T-cell (primary cell): ENCODE results near the gene TRIM47. TPM values are rescaled to one million over a fixed set of nuclear protein-coding genes. Genes with fewer than 3 reads are reported as not detected.

Experiments used
- ATAC-seq, 4 experiments: fragments of 200-7000 bp in 3 of 4; fragments of 150-1000 bp in 1 of 4; cut with Tn5 transposase; replicated peaks in 1 of 4; 1 replicate in 3 of 4; 2 replicates in 1 of 4; pipeline ENCODE4 v1.10.0; 2021; ENCODE audit warnings: moderate library complexity in 3 of 4, mild to moderate bottlenecking in 2 of 4, moderate number of reproducible peaks in 1 of 4
- CTCF ChIA-PET, 2 donors: fragments of 300-600 bp; sonication (Branson Sonifier 250); formaldehyde crosslinking; loops; one replicate each; lab custom pipeline; 2022; ENCODE audit warnings: antibody characterized with exemption in 2 of 2; lab: Charles Lee
- POLR2A ChIA-PET, 2 donors: fragments of 300-600 bp; sonication (Branson Sonifier 250); formaldehyde crosslinking; loops; one replicate each; lab custom pipeline; 2022; ENCODE audit warnings: antibody characterized with exemption in 2 of 2; lab: Charles Lee
- DNase-seq, 35 experiments: peaks; one replicate each; pipeline versions ENCODE4 v3.0.0 to v3.0.0-alpha.2; 2013 to 2023
- H3K27ac ChIP-seq: one replicate; pipeline ENCODE4 v1.5.1; 2013; ENCODE audit warnings: low read length
- H3K27me3 ChIP-seq, 2 experiments: replicated peaks in 1 of 2; 1 replicate in 1 of 2; 2 replicates in 1 of 2; pipeline versions ENCODE4 v1.6.1 to v1.7.0; 2013; ENCODE audit warnings: low read length in 1 of 2, mixed read lengths in 1 of 2; ENCODE audit not compliant: control insufficient read depth in 2 of 2, insufficient read depth in 2 of 2; ENCODE audit errors: extremely low read depth in 1 of 2
- H3K36me3 ChIP-seq, 2 donors: 1 replicate in 1 of 2; 2 replicates in 1 of 2; pipeline versions ENCODE4 v1.6.1 to v1.7.0; 2013; ENCODE audit warnings: low read length in 1 of 2; ENCODE audit not compliant: control insufficient read depth in 2 of 2, insufficient read depth in 1 of 2; ENCODE audit errors: extremely low read depth in 1 of 2
- H3K4me1 ChIP-seq, 2 experiments: 1 replicate in 1 of 2; 2 replicates in 1 of 2; pipeline versions ENCODE4 v1.6.1 to v1.7.0; 2013; ENCODE audit warnings: low read length in 2 of 2, mixed read lengths in 1 of 2; ENCODE audit not compliant: insufficient read depth in 2 of 2, control insufficient read depth in 1 of 2; ENCODE audit errors: extremely low read depth in 1 of 2
- H3K4me3 ChIP-seq, 2 donors: 1 replicate in 1 of 2; 2 replicates in 1 of 2; pipeline versions ENCODE4 v1.5.1 to v1.7.0; 2013; ENCODE audit warnings: mild to moderate bottlenecking in 2 of 2, low read length in 1 of 2, moderate library complexity in 1 of 2; ENCODE audit not compliant: control insufficient read depth in 1 of 2; ENCODE audit errors: extremely low read depth in 1 of 2
- H3K9me3 ChIP-seq: 2 replicates; pipeline ENCODE4 v1.7.0; 2013
- H3K27ac Mint-ChIP-seq, 2 donors: one replicate each; pipeline ENCODE4 v1.8.0; 2020 to 2021; ENCODE audit warnings: mild to moderate bottlenecking in 2 of 2, mixed read lengths in 2 of 2
- H3K27me3 Mint-ChIP-seq, 2 donors: one replicate each; pipeline ENCODE4 v1.8.0; 2021 to 2022; ENCODE audit warnings: mixed read lengths in 2 of 2
- H3K36me3 Mint-ChIP-seq: one replicate; pipeline ENCODE4 v1.8.0; 2021; ENCODE audit warnings: mixed read lengths
- H3K4me1 Mint-ChIP-seq, 3 donors: one replicate each; pipeline ENCODE4 v1.8.0; 2020 to 2022; ENCODE audit warnings: mixed read lengths in 3 of 3, mild to moderate bottlenecking in 1 of 3
- H3K4me3 Mint-ChIP-seq, 3 donors: one replicate each; pipeline ENCODE4 v1.8.0; 2020 to 2022; ENCODE audit warnings: mild to moderate bottlenecking in 3 of 3, mixed read lengths in 3 of 3, moderate library complexity in 3 of 3
- H3K9me3 Mint-ChIP-seq, 3 donors: one replicate each; pipeline ENCODE4 v1.8.0; 2020 to 2022; ENCODE audit warnings: mixed read lengths in 3 of 3
- WGBS: methylation state at CpG from one replicate; pipeline ENCODE4 v1.1.5; 2013; ENCODE audit warnings: missing lambda C conversion rate; ENCODE audit not compliant: insufficient coverage; 5-methylcytosine and 5-hydroxymethylcytosine counted together
- total RNA-seq, 35 experiments: library from RNA in 6 of 35; stranded (reverse) in 6 of 35; fragments of 120-200 nt in 1 of 35; gene quantifications; one replicate each; pipeline versions ENCODE4 v1.2.1 to v1.2.4 and lab custom pipeline; 2013 to 2026

TRIM47 gene
- total RNA-seq, 5 donors from 2014 or later (not counting 1 experiment from before 2014, with no cell fraction given) = 2.6 to 24.6 (median 18.3) TPM

- no peak overlapping the region for H3K4me3 Mint-ChIP-seq
- H3K36me3 ChIP-seq = peaks cover 12 to 52% of the 10 kb centered on the region in 2 donors
- 98% methylated on average over 10 of the region's 18 CpGs for WGBS
Measured at GRCh38 chr17:75901727-75902126, 23.3 kb upstream of the TRIM47 start.

GRCh38 chr17:75900691-75901533, 22.5 kb upstream of the TRIM47 start:
- peaks cover 7 to 20% (median 17%) of the 10 kb centered on the region in 3 donors for H3K4me1 Mint-ChIP-seq
- Histone ChIP-seq H3K4me3 (no peak overlapping the region), H3K36me3 (peaks cover 12 to 52% of the 10 kb centered on the region in 2 donors), H3K9me3 (no peaks in the 10 kb centered on the region), H3K4me1 (peaks cover 0 to 31% of the 10 kb centered on the region in 2 experiments), H3K27me3 (no peaks in the 10 kb centered on the region), H3K27ac (no peak overlapping the region)
- H3K4me3 Mint-ChIP-seq = no peak overlapping the region
- DNase-seq = no peak
- no peak for ATAC-seq
- CTCF ChIA-PET = no interaction called here
- WGBS = 92% methylated on average over 12 of the region's 13 CpGs
- H3K36me3 Mint-ChIP-seq = peaks cover 8% of the 10 kb centered on the region
- POLR2A ChIA-PET = interaction anchor here in 1 of 2 donors (0.6 kb wide), 1 partner anchor 105 kb away, joined by 6 read pairs; no protein-coding TSS in a partner anchor
- H3K27ac Mint-ChIP-seq = no peak overlapping the region
- H3K27me3 Mint-ChIP-seq = no peaks in the 10 kb centered on the region
- no peaks in the 10 kb centered on the region for H3K9me3 Mint-ChIP-seq

More at GRCh38 chr17:75901727-75902126, 23.3 kb upstream of the TRIM47 start:
- POLR2A ChIA-PET = no interaction called here
- no peaks in the 10 kb centered on the region for H3K9me3 Mint-ChIP-seq
- Histone ChIP-seq H3K27ac (no peak overlapping the region), H3K9me3 (no peaks in the 10 kb centered on the region), H3K4me3 (no peak overlapping the region), H3K27me3 (no peaks in the 10 kb centered on the region), H3K4me1 (peaks cover 0 to 30% of the 10 kb centered on the region in 2 experiments)
- no peaks in the 10 kb centered on the region for H3K27me3 Mint-ChIP-seq
- no peak for DNase-seq
- no peak for ATAC-seq
- CTCF ChIA-PET = no interaction called here
- peaks cover 6 to 23% (median 19%) of the 10 kb centered on the region in 3 donors for H3K4me1 Mint-ChIP-seq
- H3K27ac Mint-ChIP-seq = no peak overlapping the region
- peaks cover 8% of the 10 kb centered on the region for H3K36me3 Mint-ChIP-seq

- Mint-ChIP-seq H3K27ac (no peak overlapping the region), H3K9me3 (no peaks in the 10 kb centered on the region), H3K4me1 (peaks cover 17 to 26% (median 23%) of the 10 kb centered on the region in 3 donors), H3K36me3 (peaks cover 8% of the 10 kb centered on the region), H3K27me3 (no peaks in the 10 kb centered on the region), H3K4me3 (no peak overlapping the region)
- no peaks in the 10 kb centered on the region for H3K9me3 ChIP-seq
- ATAC-seq = no peak
- no peaks in the 10 kb centered on the region for H3K27me3 ChIP-seq
- no peak overlapping the region for H3K4me3 ChIP-seq
- H3K36me3 ChIP-seq = peaks cover 12 to 52% of the 10 kb centered on the region in 2 donors
- ChIA-PET CTCF (no interaction called here), POLR2A (interaction anchor here in 1 of 2 donors (0.6 kb wide), 1 partner anchor 104 kb away, joined by 6 read pairs; no protein-coding TSS in a partner anchor)
- peaks cover 4 to 32% of the 10 kb centered on the region in 2 experiments for H3K4me1 ChIP-seq
- no peak for DNase-seq
- no peak overlapping the region for H3K27ac ChIP-seq
- WGBS = 98% methylated on average over 22 of the region's 23 CpGs
Measured at GRCh38 chr17:75899767-75900468, 21.5 kb upstream of the TRIM47 start.

- Mint-ChIP-seq H3K36me3 (peaks cover 8% of the 10 kb centered on the region), H3K4me3 (no peak overlapping the region), H3K4me1 (peaks cover 20 to 26% (median 24%) of the 10 kb centered on the region in 3 donors), H3K27ac (no peak overlapping the region), H3K9me3 (no peaks in the 10 kb centered on the region), H3K27me3 (no peaks in the 10 kb centered on the region)
- peaks cover 4 to 36% of the 10 kb centered on the region in 2 experiments for H3K4me1 ChIP-seq
- no peaks in the 10 kb centered on the region for H3K27me3 ChIP-seq
- no peak overlapping the region for H3K27ac ChIP-seq
- ChIA-PET CTCF (no interaction called here), POLR2A (no interaction called here)
- H3K36me3 ChIP-seq = peaks cover 12 to 52% of the 10 kb centered on the region in 2 donors
- ATAC-seq = no peak
- DNase-seq = no peak
- no peak overlapping the region for H3K4me3 ChIP-seq
- H3K9me3 ChIP-seq = no peaks in the 10 kb centered on the region
- WGBS = 98% methylated on average over 12 of the region's 13 CpGs
Measured at GRCh38 chr17:75899353-75899752, 21.0 kb upstream of the TRIM47 start.

- Histone ChIP-seq H3K4me1 (peaks cover 4 to 36% of the 10 kb centered on the region in 2 experiments), H3K9me3 (no peaks in the 10 kb centered on the region), H3K27me3 (no peaks in the 10 kb centered on the region), H3K27ac (no peak overlapping the region), H3K4me3 (no peak overlapping the region), H3K36me3 (peaks cover 12 to 52% of the 10 kb centered on the region in 2 donors)
- no peaks in the 10 kb centered on the region for H3K9me3 Mint-ChIP-seq
- peaks cover 21 to 28% (median 26%) of the 10 kb centered on the region in 3 donors for H3K4me1 Mint-ChIP-seq
- peaks cover 8% of the 10 kb centered on the region for H3K36me3 Mint-ChIP-seq
- DNase-seq (no peak), ATAC-seq (no peak)
- WGBS = 98% methylated on average over 7 of the region's 16 CpGs
- no peak overlapping the region for H3K27ac Mint-ChIP-seq
- H3K27me3 Mint-ChIP-seq = no peaks in the 10 kb centered on the region
- POLR2A ChIA-PET = interaction anchor here in 1 of 2 donors (0.6 kb wide), 1 partner anchor 149 kb away, joined by 5 read pairs; no protein-coding TSS in a partner anchor
- CTCF ChIA-PET = interaction anchor here in 1 of 2 donors (0.6 kb wide), 1 partner anchor 447 kb away, joined by 7 read pairs; no protein-coding TSS in a partner anchor
- no peak overlapping the region for H3K4me3 Mint-ChIP-seq
Measured at GRCh38 chr17:75898791-75899190, 20.4 kb upstream of the TRIM47 start.

GRCh38 chr17:75898065-75898464, 19.7 kb upstream of the TRIM47 start:
- CTCF ChIA-PET = interaction anchor here in 1 of 2 donors (0.6 kb wide), 1 partner anchor 446 kb away, joined by 7 read pairs; no protein-coding TSS in a partner anchor
- H3K4me3 ChIP-seq = no peak overlapping the region
- peak overlapping the region; percentile 80 to 82 for H3K27ac Mint-ChIP-seq
- H3K36me3 Mint-ChIP-seq = peaks cover 8% of the 10 kb centered on the region
- 89% methylated on average over 8 of the region's 8 CpGs for WGBS
- no peak for ATAC-seq
- H3K4me3 Mint-ChIP-seq = peak overlapping the region in 2 of 3 donors; percentile 76 to 82
- peaks cover 4 to 34% of the 10 kb centered on the region in 2 experiments for H3K4me1 ChIP-seq
- no peak for DNase-seq
- peaks cover 24 to 29% (median 26%) of the 10 kb centered on the region in 3 donors for H3K4me1 Mint-ChIP-seq
- POLR2A ChIA-PET = interaction anchor here in 1 of 2 donors (0.6 kb wide), 1 partner anchor 149 kb away, joined by 5 read pairs; no protein-coding TSS in a partner anchor
- no peaks in the 10 kb centered on the region for H3K27me3 ChIP-seq
- H3K9me3 ChIP-seq = no peaks in the 10 kb centered on the region
- no peak overlapping the region for H3K27ac ChIP-seq
- H3K36me3 ChIP-seq = peaks cover 12 to 50% of the 10 kb centered on the region in 2 donors
- no peaks in the 10 kb centered on the region for H3K27me3 Mint-ChIP-seq
- no peaks in the 10 kb centered on the region for H3K9me3 Mint-ChIP-seq
